ENCODE results near the gene CCDC81. TPM values are rescaled to one million over a fixed set of nuclear protein-coding genes. Genes with fewer than 3 reads are reported as not detected.

CCDC81 gene
- polyA plus RNA-seq, 3 donors, result 0.11 to 0.31 (median 0.24) TPM

DNA sequence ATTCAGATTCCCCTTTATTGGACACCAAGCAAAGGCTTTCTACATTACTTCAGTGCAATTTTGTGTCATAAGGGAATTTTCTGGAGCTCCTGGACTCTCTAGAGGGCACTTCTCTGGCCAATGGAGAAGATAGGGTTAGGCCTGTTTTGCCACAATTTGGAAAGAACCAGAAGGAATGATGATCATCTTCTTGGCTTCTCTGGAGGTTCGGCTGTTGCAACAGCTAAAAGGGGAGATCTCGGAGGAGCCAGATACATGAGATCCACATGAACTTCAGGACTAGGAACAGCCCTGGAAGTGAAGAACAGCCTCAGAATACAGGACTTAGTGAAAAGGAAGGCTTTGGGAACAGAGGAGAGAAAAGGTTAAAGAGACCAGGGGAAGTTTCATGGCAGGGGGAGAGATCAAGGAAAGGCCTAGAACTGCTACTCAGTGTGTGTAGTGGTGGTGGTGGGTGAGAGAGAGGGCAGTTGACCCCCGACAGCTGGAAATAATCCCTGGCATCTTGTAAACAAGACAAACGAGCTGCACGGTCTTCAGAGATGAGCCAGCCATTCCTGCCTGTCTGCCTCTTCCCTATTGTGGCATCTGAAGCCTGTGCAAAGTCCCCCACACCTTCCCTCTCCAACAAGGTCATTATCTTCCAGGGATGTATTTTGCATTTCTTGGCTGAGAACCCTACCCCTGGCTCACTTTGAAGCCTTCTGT is 83.8 kb downstream of the CCDC81 start:
- H3K4me3 ChIP-seq (replicated peaks in 1 of 3; ENCODE audit: low read depth in 2 of 3, low read length in 3 of 3), result no peak overlapping the region
- Mint-ChIP-seq H3K4me3 (no peak overlapping the region), H3K36me3 (no peaks in the 10 kb centered on the region), H3K9me3 (no peaks in the 10 kb centered on the region), H3K4me1 (peaks cover 27% of the 10 kb centered on the region), H3K27ac (peak overlapping the region in 1 of 7 donors; percentile 31), H3K27me3 (ENCODE audit: low read depth in 3 of 3) (peaks cover 0 to 1% (median 0%) of the 10 kb centered on the region in 3 donors)
- DNase-seq, result no peak
- WGBS (ENCODE audit: insufficient coverage), result 80% methylated on average over 5 of the region's 5 CpGs
- H2AFZ ChIP-seq (ENCODE audit: insufficient read depth, low read depth, low read length, poor library complexity, severe bottlenecking), result no peak overlapping the region
- H3K9ac ChIP-seq (ENCODE audit: insufficient read depth, low read length, poor library complexity, severe bottlenecking), result no peak overlapping the region
- no peaks in the 10 kb centered on the region for H3K36me3 ChIP-seq (replicated peaks in 1 of 2; ENCODE audit: control insufficient read depth in 1 of 2, insufficient read depth in 2 of 2, low read length in 2 of 2)
- TF ChIP-seq, protein P1, sequence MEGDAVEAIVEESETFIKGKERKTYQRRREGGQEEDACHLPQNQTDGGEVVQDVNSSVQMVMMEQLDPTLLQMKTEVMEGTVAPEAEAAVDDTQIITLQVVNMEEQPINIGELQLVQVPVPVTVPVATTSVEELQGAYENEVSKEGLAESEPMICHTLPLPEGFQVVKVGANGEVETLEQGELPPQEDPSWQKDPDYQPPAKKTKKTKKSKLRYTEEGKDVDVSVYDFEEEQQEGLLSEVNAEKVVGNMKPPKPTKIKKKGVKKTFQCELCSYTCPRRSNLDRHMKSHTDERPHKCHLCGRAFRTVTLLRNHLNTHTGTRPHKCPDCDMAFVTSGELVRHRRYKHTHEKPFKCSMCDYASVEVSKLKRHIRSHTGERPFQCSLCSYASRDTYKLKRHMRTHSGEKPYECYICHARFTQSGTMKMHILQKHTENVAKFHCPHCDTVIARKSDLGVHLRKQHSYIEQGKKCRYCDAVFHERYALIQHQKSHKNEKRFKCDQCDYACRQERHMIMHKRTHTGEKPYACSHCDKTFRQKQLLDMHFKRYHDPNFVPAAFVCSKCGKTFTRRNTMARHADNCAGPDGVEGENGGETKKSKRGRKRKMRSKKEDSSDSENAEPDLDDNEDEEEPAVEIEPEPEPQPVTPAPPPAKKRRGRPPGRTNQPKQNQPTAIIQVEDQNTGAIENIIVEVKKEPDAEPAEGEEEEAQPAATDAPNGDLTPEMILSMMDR (IDR thresholded peaks at IDR 0.05), result no peak
- H3K9me3 ChIP-seq (replicated peaks in 1 of 2; ENCODE audit: control insufficient read depth in 1 of 2, insufficient read depth in 1 of 2, low read length in 2 of 2), result no peaks in the 10 kb centered on the region
- intact Hi-C loops (cut with micrococcal nuclease), result loop anchor here in 1 of 2 donors (5.0 kb wide), 1 partner anchor 359 kb away; no protein-coding TSS in a partner anchor
- H3K27ac ChIP-seq (ENCODE audit: low read depth in 1 of 2, low read length in 2 of 2), result no peak overlapping the region
- H3K79me2 ChIP-seq (ENCODE audit: insufficient read depth, low read length), result no peaks in the 10 kb centered on the region
- H3K4me2 ChIP-seq (replicated peaks; ENCODE audit: extremely low read depth, low read length, poor library complexity, severe bottlenecking), result no peak overlapping the region
- no peaks in the 10 kb centered on the region for H3K27me3 ChIP-seq (ENCODE audit: control insufficient read depth in 2 of 2, insufficient read depth in 2 of 2, low read length in 2 of 2)
- no peaks in the 10 kb centered on the region for H4K20me1 ChIP-seq (ENCODE audit: insufficient read depth, low read length)
- peaks cover 0 to 2% of the 10 kb centered on the region in 2 donors for H3K4me1 ChIP-seq (ENCODE audit: control insufficient read depth in 1 of 2, insufficient read depth in 2 of 2, low read length in 2 of 2)

DNA sequence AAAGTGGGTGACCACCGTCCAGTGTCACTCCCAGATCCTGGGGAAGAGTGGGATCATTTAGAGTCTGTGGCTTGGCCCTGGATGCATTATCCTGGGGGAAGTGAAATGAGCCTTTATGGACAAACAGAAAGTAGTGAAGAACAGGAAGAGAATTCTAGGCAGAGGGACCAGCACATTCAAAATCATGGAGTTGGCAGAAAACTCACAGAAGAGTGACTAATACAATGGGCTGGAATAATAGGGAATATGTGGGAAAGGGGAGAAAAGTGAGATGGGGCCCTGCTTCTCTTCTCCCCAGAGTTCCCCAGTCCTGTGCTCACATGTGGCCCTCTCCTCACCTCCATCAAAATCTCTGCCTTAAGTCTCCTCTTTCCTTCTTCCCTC is 84.3 kb downstream of the CCDC81 start:
- H3K9me3 Mint-ChIP-seq, result no peaks in the 10 kb centered on the region
- H3K4me3 Mint-ChIP-seq, result no peak overlapping the region
- DNase-seq, result no peak
- H3K4me3 ChIP-seq (replicated peaks in 1 of 3; ENCODE audit: low read depth in 2 of 3, low read length in 3 of 3), result no peak overlapping the region
- H3K4me1 ChIP-seq (ENCODE audit: control insufficient read depth in 1 of 2, insufficient read depth in 2 of 2, low read length in 2 of 2), result peaks cover 0 to 2% of the 10 kb centered on the region in 2 donors
- H3K27me3 Mint-ChIP-seq (ENCODE audit: low read depth in 3 of 3), result peaks cover 0 to 1% (median 0%) of the 10 kb centered on the region in 3 donors
- no peaks in the 10 kb centered on the region for H3K36me3 ChIP-seq (replicated peaks in 1 of 2; ENCODE audit: control insufficient read depth in 1 of 2, insufficient read depth in 2 of 2, low read length in 2 of 2)
- H3K9ac ChIP-seq (ENCODE audit: insufficient read depth, low read length, poor library complexity, severe bottlenecking), result no peak overlapping the region
- no peak overlapping the region for H3K27ac Mint-ChIP-seq
- no peaks in the 10 kb centered on the region for H4K20me1 ChIP-seq (ENCODE audit: insufficient read depth, low read length)
- H3K27ac ChIP-seq (ENCODE audit: low read depth in 1 of 2, low read length in 2 of 2), result no peak overlapping the region
- H3K27me3 ChIP-seq (ENCODE audit: control insufficient read depth in 2 of 2, insufficient read depth in 2 of 2, low read length in 2 of 2), result no peaks in the 10 kb centered on the region
- H3K4me1 Mint-ChIP-seq, result peaks cover 22% of the 10 kb centered on the region
- intact Hi-C loops (cut with micrococcal nuclease), result loop anchor here in 1 of 2 donors (5.0 kb wide), 1 partner anchor 358 kb away; no protein-coding TSS in a partner anchor
- WGBS (ENCODE audit: insufficient coverage), result 100% methylated on average over 1 of the region's 1 CpG
- no peaks in the 10 kb centered on the region for H3K9me3 ChIP-seq (replicated peaks in 1 of 2; ENCODE audit: control insufficient read depth in 1 of 2, insufficient read depth in 1 of 2, low read length in 2 of 2)
- TF ChIP-seq, protein P1 (IDR thresholded peaks at IDR 0.05), result no peak
- H3K36me3 Mint-ChIP-seq, result no peaks in the 10 kb centered on the region
- no peaks in the 10 kb centered on the region for H3K79me2 ChIP-seq (ENCODE audit: insufficient read depth, low read length)
- H3K4me2 ChIP-seq (replicated peaks; ENCODE audit: extremely low read depth, low read length, poor library complexity, severe bottlenecking), result no peak overlapping the region
- H2AFZ ChIP-seq (ENCODE audit: insufficient read depth, low read depth, low read length, poor library complexity, severe bottlenecking), result no peak overlapping the region
